Naive thymus-derived CD4-positive, alpha-beta T cell (primary cell): ENCODE data around the gene MBNL3. TPM values are rescaled to one million over a fixed set of nuclear protein-coding genes. Genes with fewer than 3 reads are reported as not detected.
A peak's percentile ranks its signal among the peaks of the same experiment; 100 is the strongest.

Experiments
- ATAC-seq: fragments of 150-1000 bp; cut with Tn5 transposase; 2 replicates; pipeline ENCODE4 v1.10.0; 2021; ENCODE audit warnings: mild to moderate bottlenecking, moderate library complexity
- CTCF ChIA-PET: fragments of 350-600 bp; sonication (Branson Sonifier 250); formaldehyde crosslinking; loops from one replicate; lab custom pipeline; 2021; ENCODE audit warnings: antibody characterized with exemption; lab: Charles Lee
- POLR2A ChIA-PET: fragments of 350-600 bp; sonication (Branson Sonifier 250); formaldehyde crosslinking; loops from one replicate; lab custom pipeline; 2021; ENCODE audit warnings: antibody characterized with exemption, inconsistent platforms; lab: Charles Lee
- DNase-seq, 9 donors: peaks; one replicate each; pipeline versions ENCODE4 v3.0.0 to v3.0.0-alpha.2; 2020 to 2022; ENCODE audit warnings: mixed read lengths in 1 of 9
- H3K27ac ChIP-seq: one replicate; pipeline ENCODE4 v1.7.0; 2013; ENCODE audit warnings: mild to moderate bottlenecking, low read depth, low read length, moderate library complexity
- H3K27me3 ChIP-seq, 2 donors: one replicate each; pipeline ENCODE4 v1.7.0; 2013; ENCODE audit warnings: low read length in 2 of 2, mild to moderate bottlenecking in 2 of 2, moderate library complexity in 2 of 2; ENCODE audit not compliant: control insufficient read depth in 2 of 2, insufficient read depth in 2 of 2
- H3K36me3 ChIP-seq, 3 experiments: 1 replicate in 2 of 3; 2 replicates in 1 of 3; pipeline ENCODE4 v1.7.0; 2013; ENCODE audit warnings: low read length in 3 of 3, mild to moderate bottlenecking in 3 of 3, moderate library complexity in 1 of 3; ENCODE audit not compliant: insufficient read depth in 3 of 3, control insufficient read depth in 2 of 3
- H3K4me1 ChIP-seq, 2 donors: one replicate each; pipeline ENCODE4 v1.7.0; 2013; ENCODE audit warnings: low read length in 2 of 2, mild to moderate bottlenecking in 2 of 2, moderate library complexity in 1 of 2; ENCODE audit not compliant: control insufficient read depth in 2 of 2, insufficient read depth in 2 of 2
- H3K4me3 ChIP-seq: 2 replicates; pipeline ENCODE4 v1.7.0; 2013; ENCODE audit warnings: mild to moderate bottlenecking, low read length
- H3K9me3 ChIP-seq, 3 experiments: 1 replicate in 2 of 3; 2 replicates in 1 of 3; pipeline ENCODE4 v1.7.0; 2013; ENCODE audit warnings: low read length in 3 of 3; ENCODE audit not compliant: control insufficient read depth in 2 of 3
- H3K27ac Mint-ChIP-seq, 9 donors: one replicate each; pipeline ENCODE4 v1.8.0; 2020 to 2022; ENCODE audit warnings: mixed read lengths in 9 of 9, mild to moderate bottlenecking in 8 of 9, moderate library complexity in 5 of 9, inconsistent platforms in 2 of 9
- H3K27me3 Mint-ChIP-seq, 5 donors: one replicate each; pipeline ENCODE4 v1.8.0; 2021 to 2022; ENCODE audit warnings: mixed read lengths in 5 of 5, mild to moderate bottlenecking in 1 of 5
- H3K36me3 Mint-ChIP-seq, 5 donors: one replicate each; pipeline ENCODE4 v1.8.0; 2020 to 2022; ENCODE audit warnings: mixed read lengths in 5 of 5, mild to moderate bottlenecking in 3 of 5, inconsistent platforms in 1 of 5
- H3K4me1 Mint-ChIP-seq, 7 donors: one replicate each; pipeline ENCODE4 v1.8.0; 2020 to 2022; ENCODE audit warnings: mixed read lengths in 7 of 7, mild to moderate bottlenecking in 3 of 7, inconsistent platforms in 1 of 7
- H3K4me3 Mint-ChIP-seq, 10 donors: one replicate each; pipeline ENCODE4 v1.8.0; 2020 to 2022; ENCODE audit warnings: mild to moderate bottlenecking in 10 of 10, mixed read lengths in 10 of 10, moderate library complexity in 6 of 10, inconsistent platforms in 2 of 10
- H3K9me3 Mint-ChIP-seq, 11 donors: one replicate each; pipeline ENCODE4 v1.8.0; 2020 to 2022; ENCODE audit warnings: mixed read lengths in 11 of 11, mild to moderate bottlenecking in 4 of 11, inconsistent platforms in 1 of 11, moderate library complexity in 1 of 11
- intact Hi-C, 2 donors: fragments of 100-400 bp; cut with micrococcal nuclease; formaldehyde crosslinking; loops; one replicate each; pipeline ENCODE4 v1.15.1; 2023
- polyA plus RNA-seq, 2 donors: library from polyadenylated mRNA; unstranded; fragments of 300-500 nt; fragmentation: Illumina TruSeq; gene quantifications; one replicate each; pipeline ENCODE4 v1.2.3, GENCODE V29; 2021
- total RNA-seq, 6 experiments: library from RNA in 5 of 6; stranded (reverse) in 5 of 6; gene quantifications; 1 replicate in 5 of 6; 2 replicates in 1 of 6; pipeline ENCODE4 v1.2.3 and lab custom pipeline; 2021 to 2026

The MBNL3 gene
- total and polyA plus RNA-seq, 7 experiments from 2014 or later, result 20.8 to 38.5 (median 29.7) TPM

- Mint-ChIP-seq H3K36me3 (peaks cover 0 to 3% (median 0%) of the 10 kb centered on the region in 5 donors), H3K27ac (no peak overlapping the region), H3K4me3 (no peak overlapping the region), H3K4me1 (peaks cover 12 to 17% (median 16%) of the 10 kb centered on the region in 7 donors), H3K27me3 (no peaks in the 10 kb centered on the region), H3K9me3 (no peaks in the 10 kb centered on the region)
- CTCF ChIA-PET, result no interaction called here
- Histone ChIP-seq H3K36me3 (no peaks in the 10 kb centered on the region), H3K27me3 (no peaks in the 10 kb centered on the region), H3K4me3 (no peak overlapping the region), H3K27ac (no peak overlapping the region), H3K4me1 (peaks cover 5 to 7% of the 10 kb centered on the region in 2 donors), H3K9me3 (no peaks in the 10 kb centered on the region)
- intact Hi-C loops, result no loop called here
- POLR2A ChIA-PET, result no interaction called here
- DNase-seq (no peak), ATAC-seq (no peak)
Observed at GRCh38 chrX:132470831-132471230, 18.0 kb downstream of the MBNL3 start.

GRCh38 chrX:132470179-132470578, 18.7 kb downstream of the MBNL3 start:
- Histone ChIP-seq H3K9me3 (no peaks in the 10 kb centered on the region), H3K27me3 (no peaks in the 10 kb centered on the region), H3K4me3 (no peak overlapping the region), H3K4me1 (peaks cover 3 to 5% of the 10 kb centered on the region in 2 donors), H3K36me3 (no peaks in the 10 kb centered on the region), H3K27ac (no peak overlapping the region)
- Mint-ChIP-seq H3K4me3 (no peak overlapping the region), H3K36me3 (peaks cover 0 to 3% (median 0%) of the 10 kb centered on the region in 5 donors), H3K4me1 (peaks cover 10 to 11% (median 10%) of the 10 kb centered on the region in 7 donors), H3K9me3 (no peaks in the 10 kb centered on the region), H3K27ac (no peak overlapping the region), H3K27me3 (no peaks in the 10 kb centered on the region)
- DNase-seq (no peak), ATAC-seq (no peak)
- intact Hi-C loops, result no loop called here
- ChIA-PET CTCF (interaction anchor here (0.5 to 0.6 kb wide), 2 partner anchors 19 to 177 kb away, joined by 3 read pairs; no protein-coding TSS in a partner anchor), POLR2A (no interaction called here)

- ChIA-PET CTCF (no interaction called here), POLR2A (no interaction called here)
- ATAC-seq, result no peak
- Mint-ChIP-seq H3K36me3 (no peaks in the 10 kb centered on the region), H3K4me3 (no peak overlapping the region), H3K4me1 (no peaks in the 10 kb centered on the region), H3K9me3 (no peaks in the 10 kb centered on the region), H3K27me3 (no peaks in the 10 kb centered on the region), H3K27ac (no peak overlapping the region)
- intact Hi-C loops, result no loop called here
- H3K27ac ChIP-seq, result no peak overlapping the region
- H3K27me3 ChIP-seq, result no peaks in the 10 kb centered on the region
- no peak overlapping the region for H3K4me3 ChIP-seq
- H3K4me1 ChIP-seq, result no peaks in the 10 kb centered on the region
- no peaks in the 10 kb centered on the region for H3K9me3 ChIP-seq
- DNase-seq, result no peak
- no peaks in the 10 kb centered on the region for H3K36me3 ChIP-seq
Observed at GRCh38 chrX:132468454-132468853, 20.4 kb downstream of the MBNL3 start.

GRCh38 chrX:132467989-132468388, 20.8 kb downstream of the MBNL3 start:
- DNase-seq (no peak), ATAC-seq (no peak)
- intact Hi-C loops, result no loop called here
- ChIA-PET POLR2A (no interaction called here), CTCF (no interaction called here)
- Mint-ChIP-seq H3K9me3 (no peaks in the 10 kb centered on the region), H3K4me3 (no peak overlapping the region), H3K27me3 (no peaks in the 10 kb centered on the region), H3K36me3 (no peaks in the 10 kb centered on the region), H3K4me1 (no peaks in the 10 kb centered on the region), H3K27ac (no peak overlapping the region)
- no peaks in the 10 kb centered on the region for H3K9me3 ChIP-seq
- H3K4me1 ChIP-seq, result no peaks in the 10 kb centered on the region
- no peak overlapping the region for H3K4me3 ChIP-seq
- H3K27ac ChIP-seq, result no peak overlapping the region
- no peaks in the 10 kb centered on the region for H3K36me3 ChIP-seq
- H3K27me3 ChIP-seq, result no peaks in the 10 kb centered on the region

- H3K4me1 ChIP-seq, result no peaks in the 10 kb centered on the region
- ATAC-seq (no peak), DNase-seq (no peak)
- Mint-ChIP-seq H3K36me3 (no peaks in the 10 kb centered on the region), H3K27ac (no peak overlapping the region), H3K27me3 (no peaks in the 10 kb centered on the region), H3K4me1 (no peaks in the 10 kb centered on the region), H3K9me3 (no peaks in the 10 kb centered on the region), H3K4me3 (no peak overlapping the region)
- no peak overlapping the region for H3K27ac ChIP-seq
- no peaks in the 10 kb centered on the region for H3K36me3 ChIP-seq
- ChIA-PET POLR2A (interaction anchor here (0.6 to 0.8 kb wide), 2 partner anchors 24 to 1991 kb away, joined by 3 to 6 read pairs; no protein-coding TSS in a partner anchor), CTCF (no interaction called here)
- H3K9me3 ChIP-seq, result no peaks in the 10 kb centered on the region
- intact Hi-C loops, result no loop called here
- no peaks in the 10 kb centered on the region for H3K27me3 ChIP-seq
- H3K4me3 ChIP-seq, result no peak overlapping the region
Observed at GRCh38 chrX:132467026-132467425, 21.8 kb downstream of the MBNL3 start.

- H3K4me3 Mint-ChIP-seq, result no peak overlapping the region
- Histone ChIP-seq H3K36me3 (no peaks in the 10 kb centered on the region), H3K4me3 (no peak overlapping the region), H3K4me1 (no peaks in the 10 kb centered on the region), H3K9me3 (no peaks in the 10 kb centered on the region), H3K27ac (no peak overlapping the region), H3K27me3 (no peaks in the 10 kb centered on the region)
- DNase-seq, result peak in 4 of 9 donors; percentile 13 to 27 (median 20)
- H3K36me3 Mint-ChIP-seq, result peaks cover 0 to 9% (median 4%) of the 10 kb centered on the region in 5 donors
- H3K4me1 Mint-ChIP-seq, result peaks cover 0 to 5% (median 0%) of the 10 kb centered on the region in 7 donors
- H3K9me3 Mint-ChIP-seq, result peaks cover 0 to 6% (median 0%) of the 10 kb centered on the region in 11 donors
- H3K27ac Mint-ChIP-seq, result no peak overlapping the region
- intact Hi-C loops, result no loop called here
- no peak for ATAC-seq
- ChIA-PET CTCF (interaction anchor here (1.0 to 1.1 kb wide), 2 partner anchors 23 to 25 kb away, joined by 3 to 4 read pairs; no protein-coding TSS in a partner anchor), POLR2A (no interaction called here)
- H3K27me3 Mint-ChIP-seq, result no peaks in the 10 kb centered on the region
Observed at GRCh38 chrX:132463411-132463810, 25.4 kb downstream of the MBNL3 start.

- peaks cover 0 to 14% (median 4%) of the 10 kb centered on the region in 5 donors for H3K36me3 Mint-ChIP-seq
- ChIA-PET CTCF (no interaction called here), POLR2A (no interaction called here)
- no peak overlapping the region for H3K4me3 ChIP-seq
- peaks cover 0 to 5% (median 0%) of the 10 kb centered on the region in 7 donors for H3K4me1 Mint-ChIP-seq
- ATAC-seq (no peak), DNase-seq (no peak)
- H3K4me1 ChIP-seq, result no peaks in the 10 kb centered on the region
- H3K9me3 ChIP-seq, result no peaks in the 10 kb centered on the region
- H3K27ac ChIP-seq, result no peak overlapping the region
- H3K4me3 Mint-ChIP-seq, result no peak overlapping the region
- intact Hi-C loops, result no loop called here
- H3K27ac Mint-ChIP-seq, result peak overlapping the region in 1 of 9 donors; percentile 54
- H3K27me3 Mint-ChIP-seq, result no peaks in the 10 kb centered on the region
- H3K27me3 ChIP-seq, result no peaks in the 10 kb centered on the region
- no peaks in the 10 kb centered on the region for H3K36me3 ChIP-seq
- peaks cover 0 to 6% (median 0%) of the 10 kb centered on the region in 11 donors for H3K9me3 Mint-ChIP-seq
Observed at GRCh38 chrX:132461886-132462285, 27.0 kb downstream of the MBNL3 start.
